ENCODE measurements around the gene NPAS3.

The NPAS3 gene

DNA sequence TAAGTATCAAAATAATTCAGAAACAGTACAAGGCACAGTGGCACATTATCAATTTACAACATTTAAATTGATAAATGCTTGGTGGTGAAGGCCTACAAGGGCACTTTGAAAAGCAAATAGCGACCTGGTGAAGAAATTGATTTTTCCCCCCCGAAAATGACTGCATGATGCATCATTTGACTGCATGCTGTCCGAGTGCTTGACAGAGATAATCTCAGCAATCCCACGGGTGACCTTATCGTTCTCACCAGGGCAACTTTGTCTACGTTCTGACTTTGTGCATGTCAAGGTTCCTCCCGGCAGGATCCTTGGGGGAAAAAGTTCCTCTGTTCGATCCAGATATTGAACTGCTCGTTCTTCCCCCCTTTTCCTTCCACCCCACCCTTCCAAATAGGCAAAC, 627.4 kb downstream of the NPAS3 start:
- Histone ChIP-seq H3K27ac (no peak overlapping the region), H3K79me2 (ENCODE audit: insufficient read depth, low read depth) (no peaks in the 10 kb centered on the region), H2AFZ (ENCODE audit: low read depth) (no peak overlapping the region), H3K27me3 (ENCODE audit: insufficient read depth, low read depth) (no peaks in the 10 kb centered on the region), H3K4me2 (no peak overlapping the region), H4K20me1 (ENCODE audit: insufficient read depth) (no peaks in the 10 kb centered on the region), H3K36me3 (ENCODE audit: insufficient read depth) (no peaks in the 10 kb centered on the region), H3K9ac (no peak overlapping the region), H3K4me1 (ENCODE audit: low read depth, poor library complexity, severe bottlenecking) (no peaks in the 10 kb centered on the region), H3K4me3 (IDR thresholded peaks at IDR 0.05; ENCODE audit: insufficient read depth, low read depth, low read length) (no peak overlapping the region)
- TF ChIP-seq CTCF (conservative IDR thresholded peaks at IDR 0.05; ENCODE audit: low read depth, low read length), result no peak

DNA sequence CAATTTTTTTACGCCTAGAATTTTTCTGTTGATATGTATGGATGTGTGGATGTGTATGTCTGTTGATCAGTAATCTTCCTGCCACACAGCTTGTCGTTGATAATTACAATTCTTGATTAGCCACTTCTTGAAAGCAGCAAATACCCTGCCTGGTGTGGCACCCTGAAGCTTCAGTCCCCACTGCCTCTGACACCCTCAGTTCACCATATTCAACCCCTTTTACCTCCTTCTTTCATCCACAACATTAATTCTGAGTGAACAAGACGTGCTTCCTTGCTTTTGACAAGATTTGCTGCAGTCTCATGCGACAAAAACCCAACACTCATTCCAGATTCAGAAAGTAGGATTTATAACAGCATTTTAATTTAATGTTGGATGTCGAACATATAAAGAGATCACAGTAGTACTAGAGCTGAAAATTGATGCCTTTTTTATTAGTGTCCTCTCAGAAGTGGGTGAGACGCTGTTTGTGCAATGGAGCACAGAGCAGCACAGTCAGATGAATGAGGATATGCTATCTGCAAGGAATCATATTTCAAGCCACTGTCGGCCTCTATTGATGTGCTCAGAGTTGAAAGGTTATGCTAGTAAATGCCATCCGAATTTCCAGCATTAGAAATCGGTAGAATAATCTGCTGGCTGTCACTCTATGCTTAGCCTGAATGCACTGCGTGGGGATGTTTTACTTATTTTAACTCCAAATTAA, 628.5 kb downstream of the NPAS3 start:
- no peaks in the 10 kb centered on the region for H3K4me1 ChIP-seq (ENCODE audit: low read depth, poor library complexity, severe bottlenecking)
- H3K9ac ChIP-seq, result no peak overlapping the region
- no peak overlapping the region for H3K4me3 ChIP-seq (IDR thresholded peaks at IDR 0.05; ENCODE audit: insufficient read depth, low read depth, low read length)
- H3K79me2 ChIP-seq (ENCODE audit: insufficient read depth, low read depth), result no peaks in the 10 kb centered on the region
- H2AFZ ChIP-seq (ENCODE audit: low read depth), result no peak overlapping the region
- no peaks in the 10 kb centered on the region for H3K27me3 ChIP-seq (ENCODE audit: insufficient read depth, low read depth)
- no peak overlapping the region for H3K27ac ChIP-seq
- no peak for TF ChIP-seq CTCF (conservative IDR thresholded peaks at IDR 0.05; ENCODE audit: low read depth, low read length)
- H3K36me3 ChIP-seq (ENCODE audit: insufficient read depth), result no peaks in the 10 kb centered on the region
- H3K4me2 ChIP-seq, result no peak overlapping the region
- H4K20me1 ChIP-seq (ENCODE audit: insufficient read depth), result no peaks in the 10 kb centered on the region

GRCh38 chr14:33567731-33568130, 629.1 kb downstream of the NPAS3 start:
- H3K4me2 ChIP-seq, result no peak overlapping the region
- H3K4me3 ChIP-seq (IDR thresholded peaks at IDR 0.05; ENCODE audit: insufficient read depth, low read depth, low read length), result no peak overlapping the region
- no peaks in the 10 kb centered on the region for H3K4me1 ChIP-seq (ENCODE audit: low read depth, poor library complexity, severe bottlenecking)

DNA sequence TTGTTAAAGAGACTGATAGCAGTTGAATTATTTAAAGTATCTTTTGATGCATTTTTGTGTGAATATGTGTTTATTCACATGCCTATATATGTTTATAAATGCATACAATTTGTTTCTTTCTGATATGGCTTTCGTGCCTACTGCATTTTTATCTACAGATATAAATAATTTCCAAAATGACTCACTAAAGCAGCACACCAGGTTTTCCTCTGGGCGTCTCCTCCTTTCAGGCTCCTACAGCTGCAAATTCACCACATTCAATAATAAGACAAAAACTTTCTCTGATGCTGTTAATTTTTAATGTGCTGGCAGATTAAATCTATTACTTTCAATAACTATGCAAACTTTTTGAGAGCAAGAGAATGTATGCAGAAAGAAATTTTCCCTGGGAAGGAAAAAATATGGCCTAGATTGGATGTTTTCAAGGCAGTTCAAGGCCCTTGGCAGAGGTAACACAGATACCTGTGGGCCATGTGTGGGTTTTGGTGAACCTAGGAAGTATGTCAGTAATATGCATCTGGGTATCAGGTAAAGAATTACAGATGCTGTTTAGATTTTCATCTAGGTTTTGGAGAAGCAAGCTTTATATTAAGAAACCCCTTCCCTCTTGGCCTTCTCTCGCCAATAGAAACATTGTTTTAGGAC, 630.4 kb downstream of the NPAS3 start:
- Histone ChIP-seq H3K27me3 (ENCODE audit: insufficient read depth, low read depth) (no peaks in the 10 kb centered on the region), H2AFZ (ENCODE audit: low read depth) (no peak overlapping the region), H4K20me1 (ENCODE audit: insufficient read depth) (no peaks in the 10 kb centered on the region), H3K27ac (no peak overlapping the region), H3K79me2 (ENCODE audit: insufficient read depth, low read depth) (no peaks in the 10 kb centered on the region), H3K4me3 (IDR thresholded peaks at IDR 0.05; ENCODE audit: insufficient read depth, low read depth, low read length) (no peak overlapping the region), H3K4me1 (ENCODE audit: low read depth, poor library complexity, severe bottlenecking) (no peaks in the 10 kb centered on the region), H3K4me2 (no peak overlapping the region), H3K9ac (no peak overlapping the region), H3K36me3 (ENCODE audit: insufficient read depth) (no peaks in the 10 kb centered on the region)
- TF ChIP-seq CTCF (conservative IDR thresholded peaks at IDR 0.05; ENCODE audit: low read depth, low read length), result no peak

More at GRCh38 chr14:33567731-33568130, 629.1 kb downstream of the NPAS3 start:
- H3K36me3 ChIP-seq (ENCODE audit: insufficient read depth), result no peaks in the 10 kb centered on the region
- H3K9ac ChIP-seq, result no peak overlapping the region
- H4K20me1 ChIP-seq (ENCODE audit: insufficient read depth), result no peaks in the 10 kb centered on the region
- TF ChIP-seq CTCF (conservative IDR thresholded peaks at IDR 0.05; ENCODE audit: low read depth, low read length), result no peak
- H3K27me3 ChIP-seq (ENCODE audit: insufficient read depth, low read depth), result no peaks in the 10 kb centered on the region
- no peaks in the 10 kb centered on the region for H3K79me2 ChIP-seq (ENCODE audit: insufficient read depth, low read depth)
- H2AFZ ChIP-seq (ENCODE audit: low read depth), result no peak overlapping the region
- H3K27ac ChIP-seq, result no peak overlapping the region
